ENCODE results near the gene IL26.

Gene IL26

DNA sequence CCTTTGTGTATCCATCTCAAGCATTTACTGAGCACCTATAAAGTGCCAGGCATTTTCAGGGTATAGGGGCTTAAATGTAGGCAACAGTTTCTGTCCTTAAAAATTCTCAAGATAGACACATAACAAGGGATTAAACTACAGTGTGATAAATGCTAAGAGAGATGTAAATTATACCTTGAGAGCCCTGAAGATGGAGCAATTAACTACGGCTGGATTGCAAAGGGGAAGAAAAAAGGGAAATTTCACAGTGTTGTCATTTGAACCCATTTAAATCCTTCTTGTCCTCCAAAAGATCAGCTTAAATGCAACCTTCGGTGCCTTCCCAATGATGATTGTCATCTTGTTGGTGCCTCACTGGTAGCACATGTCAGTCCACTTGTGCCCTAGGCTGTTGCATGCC is 11.5 kb upstream of the IL26 start:
- Histone ChIP-seq H3K27ac (ENCODE audit: low read depth, low read length) (no peak overlapping the region), H3K4me3 (ENCODE audit: insufficient read depth, low read length, poor library complexity, severe bottlenecking) (no peak overlapping the region), H3K4me2 (ENCODE audit: low read depth, low read length, poor library complexity, severe bottlenecking) (peak overlapping the region; percentile 45)

DNA sequence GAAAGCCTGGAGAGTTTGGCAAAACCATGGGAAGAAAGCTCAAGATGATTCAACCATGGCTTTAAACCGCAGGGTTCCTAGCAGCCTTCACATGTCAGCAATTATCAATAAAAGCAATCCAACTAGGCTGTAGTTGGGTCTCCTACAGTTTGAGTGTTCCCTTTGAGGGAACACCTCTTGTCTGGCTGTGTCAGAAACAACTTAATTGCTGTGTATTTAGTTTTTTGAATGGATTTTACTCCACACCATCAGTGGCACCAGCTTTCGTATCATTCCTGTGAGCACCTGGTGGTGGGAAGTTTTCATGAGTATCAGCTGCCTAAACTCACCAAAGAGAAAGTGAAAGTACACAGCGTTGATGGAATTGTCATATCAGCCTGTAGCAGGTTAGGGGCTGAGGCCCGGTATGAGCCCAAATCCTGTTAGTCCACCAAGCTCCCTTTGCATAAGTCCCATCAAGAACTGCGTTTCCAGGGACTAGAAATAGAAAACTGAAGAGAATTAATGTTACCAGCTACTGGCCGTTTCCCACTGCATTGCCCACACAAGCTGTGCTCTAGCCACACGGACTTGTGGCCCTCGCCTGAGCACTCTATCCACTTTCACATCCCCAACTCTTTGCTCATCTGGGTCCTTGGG is 10.9 kb upstream of the IL26 start:
- Histone ChIP-seq H3K4me2 (ENCODE audit: low read depth, low read length, poor library complexity, severe bottlenecking) (peak overlapping the region; percentile 45), H3K27ac (ENCODE audit: low read depth, low read length) (no peak overlapping the region), H3K9ac (ENCODE audit: low read length) (no peak overlapping the region), H3K27me3 (ENCODE audit: low read length) (no peaks in the 10 kb centered on the region), H2AFZ (ENCODE audit: low read depth, low read length, severe bottlenecking) (peak overlapping the region; percentile 5), H3K9me3 (ENCODE audit: insufficient read depth, low read length) (no peaks in the 10 kb centered on the region), H3K9me2 (replicated peaks; ENCODE audit: insufficient read depth, low read length) (no peaks in the 10 kb centered on the region), H4K20me1 (ENCODE audit: low read depth, low read length) (no peaks in the 10 kb centered on the region), H3K79me2 (ENCODE audit: insufficient read depth, low read length) (no peaks in the 10 kb centered on the region), H3K4me3 (ENCODE audit: insufficient read depth, low read length, poor library complexity, severe bottlenecking) (no peak overlapping the region), H3K36me3 (ENCODE audit: low read length) (no peaks in the 10 kb centered on the region), H3F3A (ENCODE audit: insufficient read depth) (no peaks in the 10 kb centered on the region)
- TF ChIP-seq, protein P1, sequence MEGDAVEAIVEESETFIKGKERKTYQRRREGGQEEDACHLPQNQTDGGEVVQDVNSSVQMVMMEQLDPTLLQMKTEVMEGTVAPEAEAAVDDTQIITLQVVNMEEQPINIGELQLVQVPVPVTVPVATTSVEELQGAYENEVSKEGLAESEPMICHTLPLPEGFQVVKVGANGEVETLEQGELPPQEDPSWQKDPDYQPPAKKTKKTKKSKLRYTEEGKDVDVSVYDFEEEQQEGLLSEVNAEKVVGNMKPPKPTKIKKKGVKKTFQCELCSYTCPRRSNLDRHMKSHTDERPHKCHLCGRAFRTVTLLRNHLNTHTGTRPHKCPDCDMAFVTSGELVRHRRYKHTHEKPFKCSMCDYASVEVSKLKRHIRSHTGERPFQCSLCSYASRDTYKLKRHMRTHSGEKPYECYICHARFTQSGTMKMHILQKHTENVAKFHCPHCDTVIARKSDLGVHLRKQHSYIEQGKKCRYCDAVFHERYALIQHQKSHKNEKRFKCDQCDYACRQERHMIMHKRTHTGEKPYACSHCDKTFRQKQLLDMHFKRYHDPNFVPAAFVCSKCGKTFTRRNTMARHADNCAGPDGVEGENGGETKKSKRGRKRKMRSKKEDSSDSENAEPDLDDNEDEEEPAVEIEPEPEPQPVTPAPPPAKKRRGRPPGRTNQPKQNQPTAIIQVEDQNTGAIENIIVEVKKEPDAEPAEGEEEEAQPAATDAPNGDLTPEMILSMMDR (IDR thresholded peaks at IDR 0.05; ENCODE audit: insufficient read depth, low read length, poor library complexity, severe bottlenecking) = no peak
- TF ChIP-seq EZH2phosphoT487 (conservative IDR thresholded peaks at IDR 0.05; ENCODE audit: low read length) = no peak

More for the DNA sequence above, 11.5 kb upstream of the IL26 start:
- H4K20me1 ChIP-seq (ENCODE audit: low read depth, low read length) = no peaks in the 10 kb centered on the region
- H2AFZ ChIP-seq (ENCODE audit: low read depth, low read length, severe bottlenecking) = peak overlapping the region; percentile 5
- H3K79me2 ChIP-seq (ENCODE audit: insufficient read depth, low read length) = no peaks in the 10 kb centered on the region
- H3K9me3 ChIP-seq (ENCODE audit: insufficient read depth, low read length) = no peaks in the 10 kb centered on the region
- no peaks in the 10 kb centered on the region for H3F3A ChIP-seq (ENCODE audit: insufficient read depth)
- no peaks in the 10 kb centered on the region for H3K27me3 ChIP-seq (ENCODE audit: low read length)
- no peaks in the 10 kb centered on the region for H3K9me2 ChIP-seq (replicated peaks; ENCODE audit: insufficient read depth, low read length)
- H3K36me3 ChIP-seq (ENCODE audit: low read length) = no peaks in the 10 kb centered on the region
- no peak overlapping the region for H3K9ac ChIP-seq (ENCODE audit: low read length)
- TF ChIP-seq EZH2phosphoT487 (conservative IDR thresholded peaks at IDR 0.05; ENCODE audit: low read length) = no peak
- TF ChIP-seq, protein P1 (IDR thresholded peaks at IDR 0.05; ENCODE audit: insufficient read depth, low read length, poor library complexity, severe bottlenecking) = no peak

DNA sequence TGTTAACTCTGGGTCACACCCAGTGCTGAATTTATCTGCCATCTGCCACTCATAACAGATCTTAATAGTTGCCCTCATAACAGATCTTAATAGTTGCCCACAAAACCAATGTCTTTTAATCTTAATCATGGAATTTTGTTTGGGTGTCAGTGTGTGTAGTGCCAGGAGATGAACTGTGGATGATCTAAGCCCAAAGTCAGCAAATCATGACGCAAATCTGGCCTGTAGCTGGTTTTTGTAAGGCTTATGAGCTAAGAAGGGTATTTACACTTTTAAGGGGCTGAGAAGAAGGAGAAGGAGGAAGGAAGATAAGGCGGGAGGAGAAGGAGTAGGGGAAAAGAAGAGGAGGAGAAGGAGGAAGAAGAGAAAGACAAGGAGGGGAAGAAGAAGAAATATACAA is 10.0 kb upstream of the IL26 start:
- no peaks in the 10 kb centered on the region for H3K9me3 ChIP-seq (ENCODE audit: insufficient read depth, low read length)
- no peaks in the 10 kb centered on the region for H3K27me3 ChIP-seq (ENCODE audit: low read length)
- TF ChIP-seq, protein P1 (IDR thresholded peaks at IDR 0.05; ENCODE audit: insufficient read depth, low read length, poor library complexity, severe bottlenecking) = no peak
- TF ChIP-seq EZH2phosphoT487 (conservative IDR thresholded peaks at IDR 0.05; ENCODE audit: low read length) = no peak
- no peak overlapping the region for H3K4me3 ChIP-seq (ENCODE audit: insufficient read depth, low read length, poor library complexity, severe bottlenecking)
- H3K27ac ChIP-seq (ENCODE audit: low read depth, low read length) = no peak overlapping the region
- no peaks in the 10 kb centered on the region for H4K20me1 ChIP-seq (ENCODE audit: low read depth, low read length)
- no peaks in the 10 kb centered on the region for H3K79me2 ChIP-seq (ENCODE audit: insufficient read depth, low read length)
- no peak overlapping the region for H3K4me2 ChIP-seq (ENCODE audit: low read depth, low read length, poor library complexity, severe bottlenecking)
- H3K36me3 ChIP-seq (ENCODE audit: low read length) = no peaks in the 10 kb centered on the region
- H3F3A ChIP-seq (ENCODE audit: insufficient read depth) = no peaks in the 10 kb centered on the region
- H3K9me2 ChIP-seq (replicated peaks; ENCODE audit: insufficient read depth, low read length) = no peaks in the 10 kb centered on the region
- no peak overlapping the region for H3K9ac ChIP-seq (ENCODE audit: low read length)
- H2AFZ ChIP-seq (ENCODE audit: low read depth, low read length, severe bottlenecking) = no peak overlapping the region
